Liver (tissue), 9 donors: ENCODE measurements around the gene FZR1. TPM values are rescaled to one million over a fixed set of nuclear protein-coding genes. Genes with fewer than 3 reads are reported as not detected.

ENCODE experiments used
- DNase-seq: peaks from one replicate; pipeline ENCODE4 v3.0.0-alpha.2; 2017; ENCODE audit warnings: low spot score
- H3K27ac ChIP-seq, 2 donors: one replicate each; pipeline ENCODE4 v1.7.0; 2013; ENCODE audit warnings: inconsistent platforms in 2 of 2, low read length in 2 of 2, control low read depth in 1 of 2, low read depth in 1 of 2, mild to moderate bottlenecking in 1 of 2
- H3K27me3 ChIP-seq, 4 donors: one replicate each; pipeline versions ENCODE4 v1.6.1 to v1.7.0; 2013; ENCODE audit warnings: low read length in 3 of 4, inconsistent platforms in 1 of 4, mild to moderate bottlenecking in 1 of 4, moderate library complexity in 1 of 4; ENCODE audit not compliant: control insufficient read depth in 4 of 4, insufficient read depth in 4 of 4
- H3K36me3 ChIP-seq, 4 donors: one replicate each; pipeline versions ENCODE4 v1.6.1 to v1.7.0; 2013; ENCODE audit warnings: low read length in 3 of 4, mild to moderate bottlenecking in 3 of 4, low read depth in 1 of 4, moderate library complexity in 1 of 4; ENCODE audit not compliant: control insufficient read depth in 4 of 4, insufficient read depth in 3 of 4
- H3K4me1 ChIP-seq, 4 donors: one replicate each; pipeline versions ENCODE4 v1.6.1 to v1.7.0; 2013; ENCODE audit warnings: low read length in 3 of 4, mild to moderate bottlenecking in 3 of 4, moderate library complexity in 1 of 4; ENCODE audit not compliant: control insufficient read depth in 4 of 4, insufficient read depth in 4 of 4
- H3K4me3 ChIP-seq, 3 donors: one replicate each; pipeline versions ENCODE4 v1.6.1 to v1.7.0; 2013; ENCODE audit warnings: low read length in 3 of 3, control low read depth in 1 of 3, low read depth in 1 of 3, mild to moderate bottlenecking in 1 of 3
- H3K9ac ChIP-seq, 2 donors: one replicate each; pipeline ENCODE4 v1.7.0; 2013; ENCODE audit warnings: low read length in 2 of 2, mild to moderate bottlenecking in 2 of 2, moderate library complexity in 2 of 2, control low read depth in 1 of 2, low read depth in 1 of 2
- H3K9me3 ChIP-seq, 4 donors: one replicate each; pipeline versions ENCODE4 v1.6.1 to v1.7.0; 2013; ENCODE audit warnings: low read length in 3 of 4; ENCODE audit not compliant: control insufficient read depth in 4 of 4
- CTCF ChIP-seq: fragments of 150-350 bp; IDR thresholded peaks from 2 replicates; pipeline ENCODE4 v1.5.1; 2017; ENCODE audit warnings: improper control_type of control experiment, low read depth, low read length; ENCODE audit not compliant: missing input control
- EGR1 ChIP-seq, 2 donors: IDR thresholded peaks; 2 replicates each; pipeline ENCODE4 v1.6.1; 2016 to 2018; ENCODE audit warnings: antibody characterized with exemption in 2 of 2, low read depth in 2 of 2
- FOXA1 ChIP-seq: IDR thresholded peaks from 2 replicates; pipeline ENCODE4 v1.6.1; 2016; ENCODE audit warnings: antibody characterized with exemption
- GABPA ChIP-seq, 2 donors: IDR thresholded peaks in 1 of 2; conservative IDR thresholded peaks in 1 of 2; 2 replicates each; pipeline ENCODE4 v1.6.1; 2016; ENCODE audit warnings: antibody characterized with exemption in 2 of 2, mild to moderate bottlenecking in 1 of 2, moderate library complexity in 1 of 2
- HNF4G ChIP-seq: IDR thresholded peaks from 2 replicates; pipeline ENCODE4 v1.6.1; 2016; ENCODE audit warnings: antibody characterized with exemption
- JUND ChIP-seq, 2 donors: IDR thresholded peaks; 2 replicates each; pipeline ENCODE4 v1.6.1; 2016; ENCODE audit warnings: antibody characterized with exemption in 2 of 2
- MAX ChIP-seq: IDR thresholded peaks from 2 replicates; pipeline ENCODE4 v1.6.1; 2016; ENCODE audit warnings: antibody characterized with exemption
- NR2F2 ChIP-seq: IDR thresholded peaks from 2 replicates; pipeline ENCODE4 v1.6.1; 2016; ENCODE audit warnings: antibody characterized with exemption
- RAD21 ChIP-seq, 2 donors: IDR thresholded peaks; 2 replicates each; pipeline ENCODE4 v1.6.1; 2016; ENCODE audit warnings: antibody characterized with exemption in 2 of 2, mild to moderate bottlenecking in 2 of 2
- REST ChIP-seq: IDR thresholded peaks from 2 replicates; pipeline ENCODE4 v1.6.1; 2016; ENCODE audit warnings: antibody characterized with exemption, mild to moderate bottlenecking
- RXRA ChIP-seq, 2 donors: IDR thresholded peaks; 2 replicates each; pipeline ENCODE4 v1.6.1; 2017 to 2018; ENCODE audit warnings: antibody characterized with exemption in 2 of 2, mild to moderate bottlenecking in 1 of 2
- SP1 ChIP-seq: IDR thresholded peaks from 2 replicates; pipeline ENCODE4 v1.6.1; 2018; ENCODE audit warnings: antibody characterized with exemption, mild to moderate bottlenecking
- TAF1 ChIP-seq: conservative IDR thresholded peaks from 2 replicates; pipeline ENCODE4 v1.6.1; 2016; ENCODE audit warnings: antibody characterized with exemption, mild to moderate bottlenecking
- YY1 ChIP-seq: IDR thresholded peaks from 2 replicates; pipeline ENCODE4 v1.6.1; 2016; ENCODE audit warnings: antibody characterized with exemption, mild to moderate bottlenecking
- WGBS: extraction: QIAGEN DNeasy Blood & Tissue Kit; methylation state at CpG from one replicate; pipeline ENCODE4 v1.1.7; 2013; 5-methylcytosine and 5-hydroxymethylcytosine counted together
- polyA plus RNA-seq, 2 donors: library from polyadenylated mRNA; stranded (reverse) in 1 of 2; unstranded in 1 of 2; fragments of 200-250 nt in 1 of 2; fragments of >200 nt in 1 of 2; fragmentation: Nextera tagmentation in 1 of 2; extraction: Ambion mirVana in 1 of 2; gene quantifications; one replicate each; pipeline versions ENCODE4 v1.2.1 to v1.2.3, GENCODE V29; 2013 to 2015
- total RNA-seq, 2 donors: library from RNA; depleted of rRNA; stranded (reverse); fragments of >200 nt; gene quantifications; one replicate each; pipeline ENCODE4 v1.2.3, GENCODE V29; 2014
- TF ChIP-seq, protein P1 (sequence below): IDR thresholded peaks from 2 replicates; pipeline ENCODE4 v1.6.1; 2016; ENCODE audit warnings: antibody characterized with exemption
- TF ChIP-seq, protein P2 (sequence below): IDR thresholded peaks from 2 replicates; pipeline ENCODE4 v1.6.1; 2016; ENCODE audit warnings: antibody characterized with exemption
- donor health status: healthy.
- donor health status: healthy.
- donor health status: healthy.
- donor health status: healthy.
- donor health status: healthy.

The FZR1 gene
- total and polyA plus RNA-seq, 4 donors: 17.0 to 27.3 (median 20.3) TPM

GRCh38 chr19:3456925-3457527, 49.1 kb upstream of the FZR1 start:
- 87% methylated on average over 18 of the region's 18 CpGs for WGBS
- Histone ChIP-seq H3K9me3 (no peaks in the 10 kb centered on the region), H3K36me3 (peaks cover 24 to 53% (median 30%) of the 10 kb centered on the region in 4 donors), H3K4me3 (no peak overlapping the region), H3K27ac (peak overlapping the region in 1 of 2 donors; percentile 7), H3K9ac (no peak overlapping the region), H3K4me1 (peaks cover 3 to 35% (median 18%) of the 10 kb centered on the region in 4 donors), H3K27me3 (no peaks in the 10 kb centered on the region)
- TF ChIP-seq NR2F2 (no peak), TAF1 (no peak), REST (no peak), GABPA (IDR thresholded peaks at IDR 0.05 in 1 of 2, conservative IDR thresholded peaks at IDR 0.05 in 1 of 2) (no peak), FOXA1 (no peak), RXRA (IDR thresholded peaks at IDR 0.05) (no peak), JUND (IDR thresholded peaks at IDR 0.05) (no peak), CTCF (no peak), RAD21 (IDR thresholded peaks at IDR 0.05) (no peak)
- TF ChIP-seq, protein P1, sequence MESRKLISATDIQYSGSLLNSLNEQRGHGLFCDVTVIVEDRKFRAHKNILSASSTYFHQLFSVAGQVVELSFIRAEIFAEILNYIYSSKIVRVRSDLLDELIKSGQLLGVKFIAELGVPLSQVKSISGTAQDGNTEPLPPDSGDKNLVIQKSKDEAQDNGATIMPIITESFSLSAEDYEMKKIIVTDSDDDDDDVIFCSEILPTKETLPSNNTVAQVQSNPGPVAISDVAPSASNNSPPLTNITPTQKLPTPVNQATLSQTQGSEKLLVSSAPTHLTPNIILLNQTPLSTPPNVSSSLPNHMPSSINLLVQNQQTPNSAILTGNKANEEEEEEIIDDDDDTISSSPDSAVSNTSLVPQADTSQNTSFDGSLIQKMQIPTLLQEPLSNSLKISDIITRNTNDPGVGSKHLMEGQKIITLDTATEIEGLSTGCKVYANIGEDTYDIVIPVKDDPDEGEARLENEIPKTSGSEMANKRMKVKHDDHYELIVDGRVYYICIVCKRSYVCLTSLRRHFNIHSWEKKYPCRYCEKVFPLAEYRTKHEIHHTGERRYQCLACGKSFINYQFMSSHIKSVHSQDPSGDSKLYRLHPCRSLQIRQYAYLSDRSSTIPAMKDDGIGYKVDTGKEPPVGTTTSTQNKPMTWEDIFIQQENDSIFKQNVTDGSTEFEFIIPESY: no peak
- TF ChIP-seq, protein P2, sequence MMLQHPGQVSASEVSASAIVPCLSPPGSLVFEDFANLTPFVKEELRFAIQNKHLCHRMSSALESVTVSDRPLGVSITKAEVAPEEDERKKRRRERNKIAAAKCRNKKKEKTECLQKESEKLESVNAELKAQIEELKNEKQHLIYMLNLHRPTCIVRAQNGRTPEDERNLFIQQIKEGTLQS: no peak
- no peak for DNase-seq

DNA sequence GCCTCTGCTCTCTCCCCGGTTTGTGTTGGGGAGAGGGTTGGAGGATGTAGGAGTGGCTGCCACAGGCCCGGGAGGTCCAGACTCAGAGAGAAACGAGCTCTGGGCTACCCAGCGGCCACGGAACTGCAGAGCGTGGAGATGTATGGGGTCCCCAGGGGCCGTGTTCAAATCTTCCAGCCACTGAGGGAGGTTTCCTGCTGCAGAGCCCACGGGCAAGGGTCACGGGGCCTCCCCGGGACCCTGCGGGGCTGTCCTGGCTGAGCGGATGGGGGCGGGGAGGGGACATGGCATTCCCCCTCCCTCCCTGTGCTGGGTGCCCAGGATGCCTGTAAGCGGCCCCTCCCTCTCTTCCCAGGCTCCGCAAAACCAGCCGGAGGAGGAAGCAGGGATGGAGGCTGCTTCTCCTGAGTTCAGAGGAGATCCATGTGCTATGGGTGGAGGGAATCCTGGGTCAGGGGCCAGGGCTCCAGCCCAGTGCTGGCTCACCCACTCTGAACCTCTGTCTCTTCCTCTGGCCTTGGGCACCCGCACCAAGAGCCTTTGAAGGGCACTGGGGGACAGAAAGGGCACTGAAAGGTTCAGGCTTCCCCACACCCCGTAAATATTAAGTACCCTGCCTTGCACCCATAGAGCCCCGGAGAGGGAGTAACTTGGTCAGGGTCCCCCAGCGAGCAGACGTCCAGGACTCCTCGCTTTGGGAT, 48.4 kb upstream of the FZR1 start:
- H3K4me3 ChIP-seq: no peak overlapping the region
- WGBS: 74% methylated on average over 22 of the region's 22 CpGs
- H3K4me1 ChIP-seq: peaks cover 3 to 35% (median 18%) of the 10 kb centered on the region in 4 donors
- no peaks in the 10 kb centered on the region for H3K27me3 ChIP-seq
- H3K9me3 ChIP-seq: no peaks in the 10 kb centered on the region
- DNase-seq: no peak
- H3K36me3 ChIP-seq: peaks cover 20 to 52% (median 29%) of the 10 kb centered on the region in 4 donors
- H3K9ac ChIP-seq: no peak overlapping the region
- H3K27ac ChIP-seq: peak overlapping the region; percentile 82 to 94
- TF ChIP-seq MAX: no peak
- TF ChIP-seq, protein P1: no peak
- TF ChIP-seq NR2F2: no peak
- no peak for TF ChIP-seq HNF4G
- TF ChIP-seq RXRA (IDR thresholded peaks at IDR 0.05): no peak
- TF ChIP-seq FOXA1: no peak
- TF ChIP-seq SP1: no peak
- no peak for TF ChIP-seq YY1
- TF ChIP-seq JUND (IDR thresholded peaks at IDR 0.05): no peak
- TF ChIP-seq EGR1 (IDR thresholded peaks at IDR 0.05; ENCODE audit: low read depth in 2 of 2): no peak
- no peak for TF ChIP-seq REST
- no peak for TF ChIP-seq GABPA (IDR thresholded peaks at IDR 0.05 in 1 of 2, conservative IDR thresholded peaks at IDR 0.05 in 1 of 2)
